Ovary (tissue), 9 donors: Measurements from ENCODE around the gene JAG2. TPM values are rescaled to one million over a fixed set of nuclear protein-coding genes. Genes with fewer than 3 reads are reported as not detected.
"Not testable (repeated sequence)": the region's sequence is repeated elsewhere in the genome, so short reads cannot be mapped to it uniquely, and the experiment has no call there.

Experiments
- DNase-seq, 5 donors: peaks; one replicate each; pipeline ENCODE4 v3.0.0-alpha.2; 2019 to 2020
- H3K27ac ChIP-seq, 2 donors: fragments of 200-600 bp; one replicate each; pipeline versions ENCODE4 v1.5.1 to v1.8.0; 2019 to 2022
- H3K27me3 ChIP-seq: fragments of 200-600 bp; one replicate; pipeline ENCODE4 v1.8.0; 2022
- H3K36me3 ChIP-seq: fragments of 200-600 bp; sonication (generic); one replicate; pipeline ENCODE4 v1.5.1; 2019
- H3K4me1 ChIP-seq: one replicate; pipeline ENCODE4 v1.8.1; 2013; ENCODE audit warnings: mild to moderate bottlenecking, moderate library complexity; ENCODE audit not compliant: insufficient read depth
- H3K4me3 ChIP-seq: fragments of 200-600 bp; sonication (generic); one replicate; pipeline ENCODE4 v1.5.1; 2017
- H3K9me3 ChIP-seq, 2 donors: fragments of 200-600 bp in 1 of 2; sonication (generic) in 1 of 2; one replicate each; pipeline versions ENCODE4 v1.5.1 to v1.8.1; 2013 to 2019; ENCODE audit warnings: mild to moderate bottlenecking in 1 of 2, moderate library complexity in 1 of 2
- CTCF ChIP-seq, 3 donors: fragments of 450-650 bp in 2 of 3; fragments of 200-600 bp in 1 of 3; IDR thresholded peaks; one replicate each; pipeline versions ENCODE4 v1.5.1 to v1.8.0; 2016 to 2022; ENCODE audit warnings: antibody characterized with exemption in 3 of 3, mild to moderate bottlenecking in 1 of 3
- EP300 ChIP-seq: sonication (generic); formaldehyde crosslinking; IDR thresholded peaks from one replicate; pipeline ENCODE4 v1.6.1; 2017; ENCODE audit warnings: antibody characterized with exemption
- POLR2A ChIP-seq: fragments of 450-650 bp; IDR thresholded peaks from one replicate; pipeline ENCODE4 v1.6.1; 2017; ENCODE audit warnings: antibody characterized with exemption, mild to moderate bottlenecking, moderate library complexity
- WGBS, 3 donors: extraction: QIAGEN DNeasy Blood & Tissue Kit in 1 of 3; methylation state at CpG; one replicate each; pipeline versions ENCODE4 v1.1.5 to v1.1.7; 2013 to 2017; 5-methylcytosine and 5-hydroxymethylcytosine counted together
- intact Hi-C, 4 donors: fragments of 100-400 bp; cut with DNase I; formaldehyde crosslinking; loops; one replicate each; pipeline versions ENCODE4 v1.11.0 to v1.15.1; 2022 to 2023
- polyA plus RNA-seq, 2 donors: library from polyadenylated mRNA; stranded (reverse); fragments of 200-250 nt in 1 of 2; fragments of 350-450 nt in 1 of 2; fragmentation: Illumina TruSeq in 1 of 2; extraction: RNeasy Lipid Tissue Mini Kit (QIAGEN cat#74804) in 1 of 2; gene quantifications; one replicate each; pipeline ENCODE4 v1.2.3, GENCODE V29; 2013 to 2014
- total RNA-seq, 7 donors: library from RNA; depleted of rRNA in 2 of 7; stranded (reverse); fragments of >200 nt in 2 of 7; fragmentation: NEBNext Ultra II Directional in 3 of 7; extraction: Animal tissue kit (Norgen Biotek cat#: 25700) in 3 of 7; gene quantifications; one replicate each; pipeline versions ENCODE4 v1.1.0 to v1.2.4, GENCODE V29; 2016 to 2023
- donor health status: DM: no; HTN: no; CAD: no; lungs with moderate emphysema.
- donor health status: DM: no; HTN: no; CAD: no.
- donor health status: Bipolar disorder and iron deficiency.
- donor health status: DM: yes; HTN: yes; CAD: no.
- donor health status: DM: no; HTN: no; CAD: no.
- donor health status: DM: yes; HTN: yes; CAD: no.

The JAG2 gene
- total and polyA plus RNA-seq, 9 donors: 0.78 to 10.2 (median 6.5) TPM

- 75 to 85% (median 82%) methylated on average over 12 of the region's 12 CpGs for WGBS, 3 donors
These were observed 51.9 kb downstream of the JAG2 start for GRCh38 chr14:105116451-105117256.

GRCh38 chr14:105109243-105109642 is 59.3 kb downstream of the JAG2 start:
- H3K36me3 ChIP-seq, H3K27me3 ChIP-seq, H3K4me3 ChIP-seq, H3K27ac ChIP-seq, intact Hi-C loops, DNase-seq, H3K4me1 ChIP-seq, H3K9me3 ChIP-seq: not testable (repeated sequence)
- 80 to 87% (median 85%) methylated on average over 8 of the region's 8 CpGs for WGBS, 3 donors

More at GRCh38 chr14:105116451-105117256, 51.9 kb downstream of the JAG2 start:
- H3K36me3 ChIP-seq: no peaks in the 10 kb centered on the region
- no peaks in the 10 kb centered on the region for H3K27me3 ChIP-seq
- no peak overlapping the region for H3K4me3 ChIP-seq
- TF ChIP-seq CTCF (IDR thresholded peaks at IDR 0.05) (no peak), EP300 (no peak), POLR2A (no peak)
- no peak overlapping the region for H3K27ac ChIP-seq
- DNase-seq: no peak
- H3K4me1 ChIP-seq: no peaks in the 10 kb centered on the region
- intact Hi-C loops: no loop called here
- no peaks in the 10 kb centered on the region for H3K9me3 ChIP-seq

GRCh38 chr14:105108516-105108864 is 60.1 kb downstream of the JAG2 start:
- Histone ChIP-seq H3K9me3 (no peaks in the 10 kb centered on the region), H3K4me1 (no peaks in the 10 kb centered on the region), H3K27me3 (no peaks in the 10 kb centered on the region), H3K36me3 (no peaks in the 10 kb centered on the region), H3K4me3 (no peak overlapping the region), H3K27ac (no peak overlapping the region)
- intact Hi-C loops: no loop called here
- 76 to 78% (median 76%) methylated on average over 7 of the region's 7 CpGs for WGBS, 3 donors
- TF ChIP-seq EP300 (no peak), POLR2A (no peak), CTCF (IDR thresholded peaks at IDR 0.05) (no peak)
- DNase-seq: no peak

GRCh38 chr14:105107781-105108515 is 60.6 kb downstream of the JAG2 start:
- intact Hi-C loops: no loop called here
- Histone ChIP-seq H3K36me3 (no peaks in the 10 kb centered on the region), H3K9me3 (no peaks in the 10 kb centered on the region), H3K27me3 (no peaks in the 10 kb centered on the region), H3K4me1 (no peaks in the 10 kb centered on the region), H3K4me3 (no peak overlapping the region), H3K27ac (no peak overlapping the region)
- 55 to 67% (median 57%) methylated on average over 9 of the region's 9 CpGs for WGBS, 3 donors
- TF ChIP-seq CTCF (IDR thresholded peaks at IDR 0.05) (no peak), POLR2A (no peak), EP300 (no peak)
- DNase-seq: no peak

GRCh38 chr14:105107351-105107750 is 61.2 kb downstream of the JAG2 start:
- intact Hi-C loops: no loop called here
- no peak for DNase-seq
- no peak overlapping the region for H3K27ac ChIP-seq
- WGBS, 3 donors: 88 to 91% (median 91%) methylated on average over 7 of the region's 7 CpGs
- H3K27me3 ChIP-seq: no peaks in the 10 kb centered on the region
- H3K36me3 ChIP-seq: no peaks in the 10 kb centered on the region
- H3K9me3 ChIP-seq: no peaks in the 10 kb centered on the region
- H3K4me1 ChIP-seq: no peaks in the 10 kb centered on the region
- H3K4me3 ChIP-seq: no peak overlapping the region
- no peak for TF ChIP-seq EP300
- no peak for TF ChIP-seq CTCF (IDR thresholded peaks at IDR 0.05)
- no peak for TF ChIP-seq POLR2A
